Activated CD4-positive, alpha-beta T cell treated with anti-CD3 and anti-CD28 coated beads, Interleukin-2, amount 10 ng/mL, durations not matched to agents 7 days and 5 days (primary cell): ENCODE measurements around the gene ALG9. TPM values are rescaled to one million over a fixed set of nuclear protein-coding genes. Genes with fewer than 3 reads are reported as not detected.

Experiments used
- CTCF ChIA-PET: fragments of 350-600 bp; sonication (Branson Sonifier 250); formaldehyde crosslinking; loops from one replicate; lab custom pipeline; 2021; ENCODE audit warnings: antibody characterized with exemption; lab: Charles Lee
- POLR2A ChIA-PET: fragments of 350-600 bp; sonication (Branson Sonifier 250); formaldehyde crosslinking; loops from one replicate; lab custom pipeline; 2021; ENCODE audit warnings: antibody characterized with exemption; lab: Charles Lee
- DNase-seq: peaks from one replicate; pipeline ENCODE4 v3.0.0-alpha.2; 2020
- H3K27ac Mint-ChIP-seq: one replicate; pipeline ENCODE4 v1.8.0; 2021; ENCODE audit warnings: mild to moderate bottlenecking, moderate library complexity, mixed read lengths
- H3K27me3 Mint-ChIP-seq: one replicate; pipeline ENCODE4 v1.8.0; 2021; ENCODE audit warnings: mixed read lengths
- H3K36me3 Mint-ChIP-seq: one replicate; pipeline ENCODE4 v1.8.0; 2021; ENCODE audit warnings: low read depth, mixed read lengths
- H3K4me1 Mint-ChIP-seq: one replicate; pipeline ENCODE4 v1.8.0; 2021; ENCODE audit warnings: mixed read lengths
- H3K4me3 Mint-ChIP-seq: one replicate; pipeline ENCODE4 v1.8.0; 2021; ENCODE audit warnings: mild to moderate bottlenecking, moderate library complexity, mixed read lengths
- H3K9me3 Mint-ChIP-seq: one replicate; pipeline ENCODE4 v1.8.0; 2021; ENCODE audit warnings: mixed read lengths
- total RNA-seq, 2 experiments: library from RNA; stranded (reverse); gene quantifications; one replicate each; pipeline ENCODE4 v1.2.3, GENCODE V29; 2021

The ALG9 gene
- total RNA-seq, 2 experiments from 2014 or later, result 22.9 to 31.7 TPM

DNA sequence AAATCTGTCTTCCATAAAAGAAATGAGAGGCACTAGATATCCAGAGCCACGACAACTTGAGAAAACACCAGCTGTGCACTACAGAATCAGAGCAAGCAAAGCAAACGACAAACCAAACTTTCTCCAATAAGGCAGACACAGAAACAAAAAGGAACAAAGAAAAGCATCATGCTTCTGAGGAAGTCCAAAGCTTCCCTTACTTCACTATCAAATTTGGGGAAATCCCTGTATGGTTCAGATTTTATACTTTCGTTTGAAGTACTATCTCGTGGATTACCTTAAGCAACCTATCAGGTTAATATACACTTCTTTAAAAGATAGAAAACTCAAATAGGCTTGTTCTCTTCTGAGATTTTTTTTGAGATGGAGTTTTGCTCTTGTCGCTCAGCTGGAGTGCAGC, 27.7 kb downstream of the ALG9 start:
- CTCF ChIA-PET, result interaction anchor here (2.9 kb wide), 1 partner anchor 10 kb away, joined by 10 read pairs; no protein-coding TSS in a partner anchor
- POLR2A ChIA-PET, result no interaction called here
- no peaks in the 10 kb centered on the region for H3K9me3 Mint-ChIP-seq
- H3K36me3 Mint-ChIP-seq, result peaks cover 9% of the 10 kb centered on the region
- no peak overlapping the region for H3K27ac Mint-ChIP-seq
- DNase-seq, result no peak
- no peak overlapping the region for H3K4me3 Mint-ChIP-seq
- H3K27me3 Mint-ChIP-seq, result no peaks in the 10 kb centered on the region
- H3K4me1 Mint-ChIP-seq, result peaks cover 4% of the 10 kb centered on the region

- peak; percentile 88 for DNase-seq
- Mint-ChIP-seq H3K4me3 (no peak overlapping the region), H3K4me1 (peaks cover 11% of the 10 kb centered on the region), H3K27ac (no peak overlapping the region), H3K27me3 (no peaks in the 10 kb centered on the region), H3K9me3 (no peaks in the 10 kb centered on the region), H3K36me3 (peaks cover 12% of the 10 kb centered on the region)
- ChIA-PET CTCF (interaction anchor here (0.6 to 2.9 kb wide), 7 partner anchors 7 to 74 kb away, joined by 3 to 10 read pairs (median 4); partner anchors contain the start of gene ALG9), POLR2A (interaction anchor here (0.6 kb wide), 1 partner anchor 72 kb away, joined by 3 read pairs; no protein-coding TSS in a partner anchor)
Observed at GRCh38 chr11:111841370-111842053, 29.9 kb downstream of the ALG9 start.

GRCh38 chr11:111840143-111840542, 31.2 kb downstream of the ALG9 start:
- Mint-ChIP-seq H3K27me3 (no peaks in the 10 kb centered on the region), H3K9me3 (no peaks in the 10 kb centered on the region), H3K36me3 (peaks cover 20% of the 10 kb centered on the region), H3K27ac (no peak overlapping the region), H3K4me3 (no peak overlapping the region), H3K4me1 (peaks cover 15% of the 10 kb centered on the region)
- POLR2A ChIA-PET, result no interaction called here
- DNase-seq, result no peak
- CTCF ChIA-PET, result no interaction called here

- no peak for DNase-seq
- Mint-ChIP-seq H3K36me3 (peaks cover 20% of the 10 kb centered on the region), H3K9me3 (no peaks in the 10 kb centered on the region), H3K4me3 (no peak overlapping the region), H3K27ac (no peak overlapping the region), H3K27me3 (no peaks in the 10 kb centered on the region), H3K4me1 (peaks cover 15% of the 10 kb centered on the region)
- CTCF ChIA-PET, result no interaction called here
- POLR2A ChIA-PET, result no interaction called here
Observed at GRCh38 chr11:111838054-111838453, 33.3 kb downstream of the ALG9 start.

GRCh38 chr11:111837366-111837891, 34.0 kb downstream of the ALG9 start:
- no peaks in the 10 kb centered on the region for H3K27me3 Mint-ChIP-seq
- peaks cover 20% of the 10 kb centered on the region for H3K36me3 Mint-ChIP-seq
- ChIA-PET POLR2A (no interaction called here), CTCF (no interaction called here)
- H3K9me3 Mint-ChIP-seq, result no peaks in the 10 kb centered on the region
- H3K4me1 Mint-ChIP-seq, result peaks cover 15% of the 10 kb centered on the region
- peak overlapping the region; percentile 61 for H3K27ac Mint-ChIP-seq
- no peak overlapping the region for H3K4me3 Mint-ChIP-seq
- DNase-seq, result no peak

DNA sequence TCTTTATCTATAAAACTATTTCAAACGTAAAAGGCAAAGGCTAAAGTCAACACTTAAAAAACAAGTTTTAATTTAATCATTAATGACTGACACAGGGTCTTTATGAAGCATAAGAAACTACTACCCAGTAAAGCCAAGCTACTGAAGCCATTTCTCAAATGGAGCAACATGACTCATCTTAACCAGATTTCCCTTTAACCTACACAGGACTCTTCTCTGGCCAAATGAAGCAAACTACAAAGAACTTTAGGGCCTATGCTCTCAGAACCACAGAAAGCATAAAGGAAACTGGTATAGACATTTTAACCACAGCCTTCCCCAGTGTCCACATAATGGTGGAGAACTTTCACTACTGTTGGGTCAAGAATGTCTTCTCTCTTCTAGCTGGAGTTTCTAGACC, 34.7 kb downstream of the ALG9 start:
- Mint-ChIP-seq H3K27me3 (no peaks in the 10 kb centered on the region), H3K27ac (peak overlapping the region; percentile 61), H3K36me3 (peaks cover 20% of the 10 kb centered on the region), H3K4me1 (peaks cover 15% of the 10 kb centered on the region), H3K9me3 (no peaks in the 10 kb centered on the region), H3K4me3 (no peak overlapping the region)
- ChIA-PET CTCF (no interaction called here), POLR2A (no interaction called here)
- no peak for DNase-seq

- no peak for DNase-seq
- H3K9me3 Mint-ChIP-seq, result no peaks in the 10 kb centered on the region
- H3K27me3 Mint-ChIP-seq, result no peaks in the 10 kb centered on the region
- POLR2A ChIA-PET, result no interaction called here
- peaks cover 19% of the 10 kb centered on the region for H3K36me3 Mint-ChIP-seq
- H3K4me3 Mint-ChIP-seq, result no peak overlapping the region
- H3K27ac Mint-ChIP-seq, result no peak overlapping the region
- CTCF ChIA-PET, result no interaction called here
- peaks cover 12% of the 10 kb centered on the region for H3K4me1 Mint-ChIP-seq
Observed at GRCh38 chr11:111836162-111836561, 35.2 kb downstream of the ALG9 start.

- no peak overlapping the region for H3K27ac Mint-ChIP-seq
- no peak overlapping the region for H3K4me3 Mint-ChIP-seq
- H3K36me3 Mint-ChIP-seq, result peaks cover 17% of the 10 kb centered on the region
- DNase-seq, result no peak
- POLR2A ChIA-PET, result no interaction called here
- H3K4me1 Mint-ChIP-seq, result peaks cover 10% of the 10 kb centered on the region
- CTCF ChIA-PET, result interaction anchor here (0.9 to 2.7 kb wide), 2 partner anchors 7 to 12 kb away, joined by 3 to 10 read pairs; no protein-coding TSS in a partner anchor
- H3K9me3 Mint-ChIP-seq, result no peaks in the 10 kb centered on the region
- no peaks in the 10 kb centered on the region for H3K27me3 Mint-ChIP-seq
Observed at GRCh38 chr11:111835665-111836064, 35.7 kb downstream of the ALG9 start.

GRCh38 chr11:111834432-111835163, 36.8 kb downstream of the ALG9 start:
- H3K36me3 Mint-ChIP-seq, result peaks cover 19% of the 10 kb centered on the region
- no peak overlapping the region for H3K27ac Mint-ChIP-seq
- no peaks in the 10 kb centered on the region for H3K9me3 Mint-ChIP-seq
- no peak overlapping the region for H3K4me3 Mint-ChIP-seq
- DNase-seq, result no peak
- ChIA-PET POLR2A (no interaction called here), CTCF (interaction anchor here (0.7 to 2.7 kb wide), 3 partner anchors 8 to 283 kb away, joined by 3 to 10 read pairs (median 3); no protein-coding TSS in a partner anchor)
- peaks cover 13% of the 10 kb centered on the region for H3K4me1 Mint-ChIP-seq
- H3K27me3 Mint-ChIP-seq, result no peaks in the 10 kb centered on the region

DNA sequence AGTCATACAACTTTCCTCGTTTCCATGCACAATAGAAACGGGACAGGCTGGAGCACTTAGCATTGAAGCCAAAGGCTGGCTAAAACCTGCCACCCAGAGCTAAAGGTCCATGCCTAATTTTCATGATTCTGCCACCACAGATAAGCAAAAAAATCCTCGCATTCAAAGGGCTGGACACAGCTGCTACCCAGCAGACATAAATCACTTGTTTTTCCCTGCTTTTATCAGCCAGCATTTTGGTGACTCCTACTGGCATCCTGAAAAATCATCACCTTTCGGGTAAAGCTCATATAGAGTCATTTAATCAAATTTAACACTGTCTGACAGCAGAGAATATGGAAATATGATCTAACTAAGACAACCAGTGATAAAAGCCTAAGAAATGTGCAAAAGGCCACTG, 37.9 kb downstream of the ALG9 start:
- no peak overlapping the region for H3K27ac Mint-ChIP-seq
- peaks cover 19% of the 10 kb centered on the region for H3K36me3 Mint-ChIP-seq
- CTCF ChIA-PET, result interaction anchor here (1.0 to 2.7 kb wide), 2 partner anchors 9 to 229 kb away, joined by 3 to 10 read pairs; no protein-coding TSS in a partner anchor

DNA sequence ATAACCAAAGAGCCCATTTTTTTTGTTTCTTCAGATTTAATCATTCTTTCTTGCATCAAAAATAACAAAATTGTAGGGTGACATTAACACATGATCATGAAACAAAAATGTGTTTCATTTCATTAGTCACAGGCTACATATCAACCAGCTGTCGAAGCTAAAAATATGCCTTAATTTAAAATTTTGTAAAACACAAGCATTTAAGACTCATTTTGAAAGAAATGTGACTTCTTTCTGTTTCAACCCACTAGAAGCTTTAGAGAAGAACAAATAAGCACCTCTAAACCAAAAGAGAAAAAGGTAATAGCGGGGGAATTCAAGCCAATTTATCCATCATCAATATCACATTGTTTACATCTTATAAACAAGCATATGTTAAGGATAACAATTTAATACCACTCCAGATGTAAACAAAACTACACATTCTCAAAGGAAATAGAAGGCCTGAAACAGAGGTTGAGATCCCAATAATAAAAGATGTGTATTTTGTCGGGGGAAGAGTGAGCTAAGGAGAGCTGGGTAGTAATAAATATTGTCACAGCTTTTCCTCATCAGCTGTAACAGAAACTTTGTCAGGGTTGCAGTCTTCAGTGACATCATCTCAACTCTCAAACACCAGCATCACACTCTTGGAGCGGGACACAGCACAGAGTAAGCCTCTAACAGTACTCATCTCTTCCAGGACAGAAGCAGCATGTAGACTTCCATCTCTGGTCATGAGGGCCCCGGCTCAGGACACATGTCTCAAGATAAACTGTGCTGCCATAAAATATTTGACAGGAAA, 42.0 kb downstream of the ALG9 start:
- no peak for DNase-seq
- peaks cover 8% of the 10 kb centered on the region for H3K36me3 Mint-ChIP-seq
- H3K9me3 Mint-ChIP-seq, result no peaks in the 10 kb centered on the region
- POLR2A ChIA-PET, result no interaction called here
- no peak overlapping the region for H3K4me3 Mint-ChIP-seq
- no peaks in the 10 kb centered on the region for H3K27me3 Mint-ChIP-seq
- H3K27ac Mint-ChIP-seq, result no peak overlapping the region
- CTCF ChIA-PET, result interaction anchor here (1.4 kb wide), 1 partner anchor 52 kb away, joined by 3 read pairs; no protein-coding TSS in a partner anchor
- H3K4me1 Mint-ChIP-seq, result peaks cover 7% of the 10 kb centered on the region

More for the DNA sequence above, 37.9 kb downstream of the ALG9 start:
- H3K4me1 Mint-ChIP-seq, result peaks cover 17% of the 10 kb centered on the region
- DNase-seq, result no peak
- no peaks in the 10 kb centered on the region for H3K27me3 Mint-ChIP-seq
- POLR2A ChIA-PET, result interaction anchor here (0.6 kb wide), 1 partner anchor 17 kb away, joined by 3 read pairs; no protein-coding TSS in a partner anchor
- no peak overlapping the region for H3K4me3 Mint-ChIP-seq
- no peaks in the 10 kb centered on the region for H3K9me3 Mint-ChIP-seq

DNA sequence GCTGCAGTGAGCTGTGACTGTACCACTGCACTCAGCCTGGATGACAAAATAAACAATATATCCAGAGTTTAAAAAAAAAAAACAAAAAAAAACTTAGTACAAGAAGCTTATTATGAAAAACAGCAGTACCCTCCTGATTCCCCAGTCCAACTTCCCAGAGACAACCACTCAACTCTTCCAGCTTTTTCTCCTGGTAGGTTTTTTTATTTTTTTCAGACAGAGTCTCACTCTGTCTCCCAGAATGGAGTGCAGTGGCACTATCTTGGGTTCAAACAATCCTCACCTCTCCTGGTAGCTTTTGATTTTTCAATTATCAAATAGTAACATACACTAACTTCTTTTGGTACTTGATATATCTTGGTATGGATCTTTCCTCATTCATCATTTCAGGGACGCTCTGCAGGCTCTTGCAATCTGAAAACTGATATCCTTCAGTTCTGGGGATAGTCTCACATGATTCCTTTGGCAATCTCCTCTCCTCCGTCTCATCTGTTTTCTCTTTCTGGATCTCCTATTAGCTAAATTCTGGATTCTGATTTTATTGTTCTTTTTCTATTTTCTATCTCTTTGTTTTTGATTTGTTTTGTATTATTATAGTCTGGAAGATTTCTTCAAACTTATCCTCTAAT, 44.9 kb downstream of the ALG9 start:
- Mint-ChIP-seq H3K4me1 (peaks cover 7% of the 10 kb centered on the region), H3K27ac (no peak overlapping the region), H3K27me3 (no peaks in the 10 kb centered on the region), H3K36me3 (peaks cover 10% of the 10 kb centered on the region), H3K9me3 (no peaks in the 10 kb centered on the region), H3K4me3 (no peak overlapping the region)
- POLR2A ChIA-PET, result no interaction called here
- no peak for DNase-seq
- CTCF ChIA-PET, result interaction anchor here (0.6 to 1.0 kb wide), 2 partner anchors 15 to 1050 kb away, joined by 3 read pairs; no protein-coding TSS in a partner anchor
